Fibroblast of pulmonary artery (primary cell): ENCODE results near the gene TROAP.
A peak's percentile ranks its signal among the peaks of the same experiment; 100 is the strongest.

ENCODE experiments used
- DNase-seq: peaks from one replicate; pipeline ENCODE4 v3.0.0-alpha.2; 2010; ENCODE audit warnings: low read depth
- H3K4me3 ChIP-seq: replicated peaks from 2 replicates; pipeline ENCODE4 v1.5.1; 2011; ENCODE audit warnings: low read depth, mild to moderate bottlenecking, control low read depth, low read length, moderate library complexity
- TF ChIP-seq, protein P1 (sequence below): IDR thresholded peaks from 2 replicates; pipeline ENCODE4 v1.5.1; 2011; ENCODE audit warnings: mild to moderate bottlenecking, control low read depth, low read length, inconsistent platforms; ENCODE audit errors: missing control alignments

Gene TROAP

DNA sequence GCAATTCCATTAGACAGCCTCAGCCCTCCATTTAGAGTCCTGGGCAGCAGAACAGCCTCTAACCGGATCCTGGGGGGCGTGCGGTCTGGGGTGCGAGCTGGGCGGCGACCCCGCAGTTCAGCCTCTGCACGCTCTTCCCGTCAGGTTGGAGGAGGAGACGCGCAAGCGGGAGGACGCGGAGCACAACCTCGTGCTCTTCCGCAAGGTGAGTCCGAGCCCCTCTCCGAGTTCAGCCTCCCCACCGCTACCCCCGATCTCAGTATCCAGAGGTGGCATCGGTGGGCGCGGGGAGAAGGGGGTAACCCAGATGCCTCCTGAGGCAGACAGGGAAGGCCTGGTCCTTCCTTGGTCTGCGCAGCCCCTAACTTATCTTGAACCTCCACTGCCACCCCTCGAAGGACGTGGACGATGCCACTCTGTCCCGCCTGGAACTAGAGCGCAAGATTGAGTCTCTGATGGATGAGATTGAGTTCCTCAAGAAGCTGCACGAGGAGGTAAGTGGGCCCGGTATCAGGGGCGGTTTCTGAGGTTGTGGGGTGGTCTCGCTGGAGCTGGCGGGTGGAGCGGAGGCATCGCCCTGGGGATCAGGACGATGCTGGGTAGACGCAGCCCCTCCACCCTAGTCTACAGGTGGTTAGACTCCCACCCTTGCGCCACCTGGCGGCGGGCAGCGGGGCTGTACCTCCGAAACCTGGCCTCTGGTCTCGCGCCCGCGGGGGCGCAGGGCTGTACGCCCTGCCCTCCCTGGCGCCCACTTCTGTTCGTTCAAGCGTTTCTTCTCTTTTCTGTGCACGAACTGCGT, 26.8 kb upstream of the TROAP start:
- H3K4me3 ChIP-seq: no peak overlapping the region
- no peak for DNase-seq
- TF ChIP-seq, protein P1, sequence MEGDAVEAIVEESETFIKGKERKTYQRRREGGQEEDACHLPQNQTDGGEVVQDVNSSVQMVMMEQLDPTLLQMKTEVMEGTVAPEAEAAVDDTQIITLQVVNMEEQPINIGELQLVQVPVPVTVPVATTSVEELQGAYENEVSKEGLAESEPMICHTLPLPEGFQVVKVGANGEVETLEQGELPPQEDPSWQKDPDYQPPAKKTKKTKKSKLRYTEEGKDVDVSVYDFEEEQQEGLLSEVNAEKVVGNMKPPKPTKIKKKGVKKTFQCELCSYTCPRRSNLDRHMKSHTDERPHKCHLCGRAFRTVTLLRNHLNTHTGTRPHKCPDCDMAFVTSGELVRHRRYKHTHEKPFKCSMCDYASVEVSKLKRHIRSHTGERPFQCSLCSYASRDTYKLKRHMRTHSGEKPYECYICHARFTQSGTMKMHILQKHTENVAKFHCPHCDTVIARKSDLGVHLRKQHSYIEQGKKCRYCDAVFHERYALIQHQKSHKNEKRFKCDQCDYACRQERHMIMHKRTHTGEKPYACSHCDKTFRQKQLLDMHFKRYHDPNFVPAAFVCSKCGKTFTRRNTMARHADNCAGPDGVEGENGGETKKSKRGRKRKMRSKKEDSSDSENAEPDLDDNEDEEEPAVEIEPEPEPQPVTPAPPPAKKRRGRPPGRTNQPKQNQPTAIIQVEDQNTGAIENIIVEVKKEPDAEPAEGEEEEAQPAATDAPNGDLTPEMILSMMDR: peak; percentile 59

DNA sequence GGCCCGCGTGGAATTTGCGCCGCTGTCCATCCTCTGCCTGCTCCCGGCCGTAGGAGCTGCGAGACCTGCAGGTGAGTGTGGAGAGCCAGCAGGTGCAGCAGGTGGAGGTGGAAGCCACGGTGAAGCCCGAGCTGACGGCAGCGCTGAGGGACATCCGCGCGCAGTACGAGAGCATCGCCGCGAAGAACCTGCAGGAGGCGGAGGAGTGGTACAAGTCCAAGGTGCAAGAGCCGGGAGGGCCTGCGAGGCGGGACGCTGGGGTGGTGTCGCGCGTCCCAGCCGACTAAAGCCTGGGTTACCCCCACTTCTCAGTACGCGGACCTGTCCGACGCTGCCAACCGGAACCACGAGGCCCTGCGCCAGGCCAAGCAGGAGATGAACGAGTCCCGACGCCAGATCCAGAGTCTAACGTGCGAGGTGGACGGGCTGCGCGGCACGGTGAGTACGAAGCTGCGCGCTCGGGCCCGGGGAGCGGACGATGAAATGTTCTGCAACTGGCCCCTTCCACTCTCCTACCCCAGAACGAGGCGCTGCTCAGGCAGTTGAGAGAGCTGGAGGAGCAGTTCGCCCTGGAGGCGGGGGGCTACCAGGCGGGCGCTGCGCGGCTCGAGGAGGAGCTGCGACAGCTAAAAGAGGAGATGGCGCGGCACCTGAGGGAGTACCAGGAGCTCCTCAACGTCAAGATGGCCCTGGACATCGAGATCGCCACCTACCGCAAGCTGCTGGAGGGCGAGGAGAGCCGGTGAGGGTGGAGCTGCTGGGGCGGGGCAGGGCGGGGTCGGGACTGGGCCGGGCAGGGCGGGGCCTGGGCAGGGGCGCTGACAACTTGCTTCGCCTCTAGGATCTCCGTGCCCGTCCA, 26.0 kb upstream of the TROAP start:
- DNase-seq: no peak
- H3K4me3 ChIP-seq: no peak overlapping the region
- TF ChIP-seq, protein P1: no peak

DNA sequence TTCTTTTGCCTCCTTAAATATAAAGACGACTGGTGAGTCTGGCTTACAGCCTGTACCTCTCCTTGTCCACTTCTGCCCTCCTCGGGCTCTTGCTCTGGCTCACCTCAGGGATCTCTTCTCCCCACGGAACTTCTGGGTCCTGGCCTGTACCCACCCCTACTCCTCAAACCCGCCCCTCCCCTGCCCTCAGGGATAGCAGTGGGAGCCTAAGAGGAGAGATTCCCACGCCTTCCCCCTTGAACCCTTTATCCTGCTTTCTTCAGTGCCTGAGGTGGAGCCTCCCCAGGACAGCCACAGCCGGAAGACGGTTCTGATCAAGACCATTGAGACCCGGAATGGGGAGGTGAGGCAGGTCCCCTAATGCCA, 25.4 kb upstream of the TROAP start:
- H3K4me3 ChIP-seq: no peak overlapping the region
- TF ChIP-seq, protein P1: no peak
- no peak for DNase-seq

DNA sequence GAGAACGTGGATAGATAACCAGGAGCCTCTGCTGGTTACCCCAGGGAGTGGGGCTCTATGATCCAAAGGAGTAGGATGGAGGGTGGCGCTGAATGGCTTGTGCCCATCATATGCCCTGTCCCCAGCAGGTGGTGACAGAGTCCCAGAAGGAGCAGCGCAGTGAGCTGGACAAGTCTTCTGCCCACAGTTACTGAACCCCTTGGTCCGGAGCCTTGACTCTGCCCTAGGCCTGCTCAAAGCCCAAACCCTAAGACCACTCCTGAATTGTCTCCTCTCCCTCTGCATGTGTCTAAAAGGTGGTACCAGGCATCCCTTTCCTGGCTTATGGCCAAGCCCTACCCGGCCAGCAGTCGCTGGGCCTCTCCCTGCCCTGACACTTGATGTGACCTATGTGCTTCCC, 24.9 kb upstream of the TROAP start:
- DNase-seq: no peak
- no peak overlapping the region for H3K4me3 ChIP-seq
- TF ChIP-seq, protein P1: no peak

DNA sequence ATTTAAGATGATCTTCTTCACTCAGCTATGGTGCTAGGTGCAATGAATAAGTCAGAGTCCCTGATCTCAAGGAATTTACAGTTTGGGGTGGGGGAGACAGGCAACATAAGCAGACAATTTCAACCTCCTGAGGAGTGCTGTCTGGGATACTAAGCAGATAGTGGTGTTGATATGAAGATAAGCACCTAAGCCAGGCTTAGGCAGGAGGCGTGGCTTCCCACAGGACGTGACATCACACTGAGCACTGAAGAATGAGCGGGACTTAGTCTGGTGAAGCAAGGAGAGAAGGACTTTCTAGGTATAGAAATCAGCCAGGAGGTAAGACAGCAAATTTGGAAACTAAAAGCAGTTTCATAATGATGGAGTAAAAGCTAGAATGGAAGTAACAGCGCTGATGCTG, 21.3 kb upstream of the TROAP start:
- H3K4me3 ChIP-seq: no peak overlapping the region
- TF ChIP-seq, protein P1: no peak
- no peak for DNase-seq

DNA sequence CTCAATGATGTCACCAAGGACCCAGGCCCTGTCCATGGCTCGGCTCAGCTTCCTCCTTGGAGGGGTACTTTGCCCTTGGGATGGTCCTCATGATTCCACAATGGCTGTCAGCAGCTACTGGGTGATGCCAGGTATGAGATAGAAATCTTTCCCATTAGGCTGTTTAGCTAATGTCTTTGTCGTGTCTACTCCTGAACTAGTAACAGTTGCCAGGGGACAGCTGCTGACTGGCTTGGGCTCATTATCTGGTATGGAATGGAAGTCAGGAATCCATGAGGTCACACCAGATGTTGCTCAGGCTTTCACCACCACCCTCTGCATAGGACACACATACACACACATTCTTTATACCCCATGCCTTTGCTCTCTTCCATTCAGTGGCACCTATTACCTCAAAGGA, 18.9 kb upstream of the TROAP start:
- no peak overlapping the region for H3K4me3 ChIP-seq
- peak; percentile 42 for DNase-seq
- TF ChIP-seq, protein P1: no peak
